ENCODE measurements around the gene YPEL2.

DNA sequence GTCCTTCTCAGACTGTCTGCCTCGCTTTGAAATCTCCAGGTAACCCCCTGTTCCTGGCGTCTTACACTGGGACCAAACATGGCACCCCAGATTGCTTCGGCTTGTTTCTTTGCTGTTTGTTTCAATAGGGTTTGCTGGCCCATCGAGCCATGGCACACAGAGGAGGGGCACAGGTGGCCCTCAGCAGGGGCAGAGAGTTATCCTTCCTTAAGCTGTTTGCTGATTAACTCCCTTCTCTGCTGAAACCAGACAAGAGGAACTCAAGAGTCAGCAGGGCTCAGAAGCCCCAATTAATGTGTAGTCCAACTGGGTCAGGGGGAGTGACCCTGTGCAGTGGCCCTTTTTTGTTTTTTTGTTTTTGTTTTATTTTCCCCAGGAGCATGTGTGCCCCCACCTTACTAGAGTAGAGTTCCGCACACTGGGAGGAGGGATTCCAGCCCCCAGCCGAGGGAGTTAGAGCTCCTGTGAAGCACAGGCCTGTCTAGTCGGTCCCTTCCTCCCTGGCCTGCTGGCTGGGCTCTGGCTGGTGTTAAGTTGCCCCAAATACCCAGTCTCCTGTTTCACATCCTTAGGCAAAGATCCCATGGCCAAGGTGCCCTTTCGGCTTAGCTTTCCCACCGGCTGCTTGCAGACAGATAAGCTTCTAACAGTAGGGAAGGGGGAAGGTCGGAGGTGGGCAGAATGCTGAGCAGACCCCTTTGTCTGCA is 39.3 kb downstream of the YPEL2 start:
- TF ChIP-seq POLR2A (IDR thresholded peaks at IDR 0.05; ENCODE audit: borderline replicate concordance, extremely low read depth, insufficient read depth, insufficient read length) (no peak), EZH2 (IDR thresholded peaks at IDR 0.05) (no peak), POLR2AphosphoS5 (IDR thresholded peaks at IDR 0.05; ENCODE audit: low read depth, low read length) (no peak), ELF1 (IDR thresholded peaks at IDR 0.05; ENCODE audit: borderline replicate concordance, low read depth) (no peak), YY1 (IDR thresholded peaks at IDR 0.05; ENCODE audit: extremely low read depth, insufficient replicate concordance, low read depth, low read length) (no peak), TCF7L2 (IDR thresholded peaks at IDR 0.05; ENCODE audit: borderline replicate concordance, extremely low read depth, insufficient read depth, insufficient read length) (no peak), SIN3A (IDR thresholded peaks at IDR 0.05; ENCODE audit: low read depth) (no peak), SP1 (IDR thresholded peaks at IDR 0.05; ENCODE audit: low read depth) (no peak)
- TF ChIP-seq, protein P1, sequence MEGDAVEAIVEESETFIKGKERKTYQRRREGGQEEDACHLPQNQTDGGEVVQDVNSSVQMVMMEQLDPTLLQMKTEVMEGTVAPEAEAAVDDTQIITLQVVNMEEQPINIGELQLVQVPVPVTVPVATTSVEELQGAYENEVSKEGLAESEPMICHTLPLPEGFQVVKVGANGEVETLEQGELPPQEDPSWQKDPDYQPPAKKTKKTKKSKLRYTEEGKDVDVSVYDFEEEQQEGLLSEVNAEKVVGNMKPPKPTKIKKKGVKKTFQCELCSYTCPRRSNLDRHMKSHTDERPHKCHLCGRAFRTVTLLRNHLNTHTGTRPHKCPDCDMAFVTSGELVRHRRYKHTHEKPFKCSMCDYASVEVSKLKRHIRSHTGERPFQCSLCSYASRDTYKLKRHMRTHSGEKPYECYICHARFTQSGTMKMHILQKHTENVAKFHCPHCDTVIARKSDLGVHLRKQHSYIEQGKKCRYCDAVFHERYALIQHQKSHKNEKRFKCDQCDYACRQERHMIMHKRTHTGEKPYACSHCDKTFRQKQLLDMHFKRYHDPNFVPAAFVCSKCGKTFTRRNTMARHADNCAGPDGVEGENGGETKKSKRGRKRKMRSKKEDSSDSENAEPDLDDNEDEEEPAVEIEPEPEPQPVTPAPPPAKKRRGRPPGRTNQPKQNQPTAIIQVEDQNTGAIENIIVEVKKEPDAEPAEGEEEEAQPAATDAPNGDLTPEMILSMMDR (IDR thresholded peaks at IDR 0.05 in 2 of 3, conservative IDR thresholded peaks at IDR 0.05 in 1 of 3; ENCODE audit: borderline replicate concordance in 1 of 3, insufficient read depth in 1 of 3, low read depth in 2 of 3, low read length in 2 of 3), result no peak
- TF ChIP-seq, protein P2, sequence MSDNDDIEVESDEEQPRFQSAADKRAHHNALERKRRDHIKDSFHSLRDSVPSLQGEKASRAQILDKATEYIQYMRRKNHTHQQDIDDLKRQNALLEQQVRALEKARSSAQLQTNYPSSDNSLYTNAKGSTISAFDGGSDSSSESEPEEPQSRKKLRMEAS (IDR thresholded peaks at IDR 0.05), result no peak
- TF ChIP-seq, protein P3, sequence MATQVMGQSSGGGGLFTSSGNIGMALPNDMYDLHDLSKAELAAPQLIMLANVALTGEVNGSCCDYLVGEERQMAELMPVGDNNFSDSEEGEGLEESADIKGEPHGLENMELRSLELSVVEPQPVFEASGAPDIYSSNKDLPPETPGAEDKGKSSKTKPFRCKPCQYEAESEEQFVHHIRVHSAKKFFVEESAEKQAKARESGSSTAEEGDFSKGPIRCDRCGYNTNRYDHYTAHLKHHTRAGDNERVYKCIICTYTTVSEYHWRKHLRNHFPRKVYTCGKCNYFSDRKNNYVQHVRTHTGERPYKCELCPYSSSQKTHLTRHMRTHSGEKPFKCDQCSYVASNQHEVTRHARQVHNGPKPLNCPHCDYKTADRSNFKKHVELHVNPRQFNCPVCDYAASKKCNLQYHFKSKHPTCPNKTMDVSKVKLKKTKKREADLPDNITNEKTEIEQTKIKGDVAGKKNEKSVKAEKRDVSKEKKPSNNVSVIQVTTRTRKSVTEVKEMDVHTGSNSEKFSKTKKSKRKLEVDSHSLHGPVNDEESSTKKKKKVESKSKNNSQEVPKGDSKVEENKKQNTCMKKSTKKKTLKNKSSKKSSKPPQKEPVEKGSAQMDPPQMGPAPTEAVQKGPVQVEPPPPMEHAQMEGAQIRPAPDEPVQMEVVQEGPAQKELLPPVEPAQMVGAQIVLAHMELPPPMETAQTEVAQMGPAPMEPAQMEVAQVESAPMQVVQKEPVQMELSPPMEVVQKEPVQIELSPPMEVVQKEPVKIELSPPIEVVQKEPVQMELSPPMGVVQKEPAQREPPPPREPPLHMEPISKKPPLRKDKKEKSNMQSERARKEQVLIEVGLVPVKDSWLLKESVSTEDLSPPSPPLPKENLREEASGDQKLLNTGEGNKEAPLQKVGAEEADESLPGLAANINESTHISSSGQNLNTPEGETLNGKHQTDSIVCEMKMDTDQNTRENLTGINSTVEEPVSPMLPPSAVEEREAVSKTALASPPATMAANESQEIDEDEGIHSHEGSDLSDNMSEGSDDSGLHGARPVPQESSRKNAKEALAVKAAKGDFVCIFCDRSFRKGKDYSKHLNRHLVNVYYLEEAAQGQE (IDR thresholded peaks at IDR 0.05; ENCODE audit: low read depth), result no peak
- TF ChIP-seq, protein P4, sequence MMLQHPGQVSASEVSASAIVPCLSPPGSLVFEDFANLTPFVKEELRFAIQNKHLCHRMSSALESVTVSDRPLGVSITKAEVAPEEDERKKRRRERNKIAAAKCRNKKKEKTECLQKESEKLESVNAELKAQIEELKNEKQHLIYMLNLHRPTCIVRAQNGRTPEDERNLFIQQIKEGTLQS (IDR thresholded peaks at IDR 0.05), result no peak

Data from HCT116 (cell line).